OCI-LY1 (cell line): ENCODE measurements around the gene ZNF106.

Source experiments
- H2AFZ ChIP-seq: fragments of 200-600 bp; sonication (generic), shearing (Covaris generic); 2 replicates; pipeline ENCODE4 v1.6.0; 2014; ENCODE audit warnings: antibody characterized with exemption, mild to moderate bottlenecking, low read length
- H3F3A ChIP-seq: fragments of 200-600 bp; sonication (generic), shearing (Covaris generic); 2 replicates; pipeline ENCODE4 v1.6.0; 2014; ENCODE audit warnings: mild to moderate bottlenecking, antibody characterized with exemption, low read length, moderate library complexity; ENCODE audit not compliant: insufficient read depth
- H3K27ac ChIP-seq: fragments of 200-600 bp; sonication (generic); 2 replicates; pipeline ENCODE4 v1.5.1; 2014; ENCODE audit warnings: low read length, mixed run types, mild to moderate bottlenecking, low read depth; ENCODE audit not compliant: poor library complexity, severe bottlenecking
- H3K27me3 ChIP-seq: fragments of 200-600 bp; sonication (generic); 2 replicates; pipeline ENCODE4 v1.6.0; 2014; ENCODE audit warnings: antibody characterized with exemption, mild to moderate bottlenecking, low read length, moderate library complexity; ENCODE audit not compliant: insufficient read depth
- H3K36me3 ChIP-seq: fragments of 200-600 bp; sonication (generic); 2 replicates; pipeline ENCODE4 v1.6.1; 2014; ENCODE audit warnings: mild to moderate bottlenecking, antibody characterized with exemption, low read length, moderate library complexity, mixed read lengths; ENCODE audit not compliant: insufficient read depth
- H3K4me1 ChIP-seq: fragments of 200-600 bp; sonication (generic); 2 replicates; pipeline ENCODE4 v1.5.1; 2014; ENCODE audit warnings: mild to moderate bottlenecking, low read length, moderate library complexity; ENCODE audit not compliant: insufficient read depth, severe bottlenecking
- H3K4me2 ChIP-seq: fragments of 200-600 bp; sonication (generic), shearing (Covaris generic); 2 replicates; pipeline ENCODE4 v1.6.1; 2014; ENCODE audit warnings: low read length
- H3K4me3 ChIP-seq: fragments of 200-600 bp; sonication (generic); 2 replicates; pipeline ENCODE4 v1.5.1; 2014; ENCODE audit warnings: low read length, low read depth, mild to moderate bottlenecking, mixed read lengths; ENCODE audit not compliant: poor library complexity, severe bottlenecking
- H3K79me2 ChIP-seq: fragments of 200-600 bp; shearing (Covaris generic); 2 replicates; pipeline ENCODE4 v1.6.1; 2016; ENCODE audit warnings: mixed run types, low read length, mixed read lengths; ENCODE audit not compliant: insufficient read depth
- H3K9ac ChIP-seq: fragments of 200-600 bp; sonication (generic), shearing (Covaris generic); 2 replicates; pipeline ENCODE4 v1.6.1; 2014; ENCODE audit warnings: mild to moderate bottlenecking, low read length, mixed read lengths
- H3K9me2 ChIP-seq: fragments of 200-600 bp; sonication (generic), shearing (Covaris generic); 2 replicates; pipeline ENCODE4 v1.6.1; 2014; ENCODE audit warnings: low read depth, mild to moderate bottlenecking, low read length, mixed read lengths
- H3K9me3 ChIP-seq: fragments of 200-600 bp; shearing (Covaris generic); 2 replicates; pipeline ENCODE4 v1.6.1; 2014; ENCODE audit warnings: low read length, mixed read lengths
- H4K20me1 ChIP-seq: fragments of 200-600 bp; sonication (generic), shearing (Covaris generic); 2 replicates; pipeline ENCODE4 v1.6.0; 2016; ENCODE audit warnings: mild to moderate bottlenecking, low read length; ENCODE audit not compliant: insufficient read depth
- EZH2 ChIP-seq: fragments of 200-600 bp; sonication (generic), shearing (Covaris generic); IDR thresholded peaks from 2 replicates; pipeline ENCODE4 v1.8.0; 2017; ENCODE audit warnings: borderline replicate concordance, mixed run types, mild to moderate bottlenecking, antibody characterized with exemption, low read length, moderate library complexity, mixed read lengths
- TF ChIP-seq, protein P1 (sequence below): fragments of 200-600 bp; sonication (generic), shearing (Covaris generic); IDR thresholded peaks from 2 replicates; pipeline ENCODE4 v1.5.1; 2017; ENCODE audit warnings: mild to moderate bottlenecking, antibody characterized with exemption, low read length, moderate library complexity, mixed read lengths

The ZNF106 gene

DNA sequence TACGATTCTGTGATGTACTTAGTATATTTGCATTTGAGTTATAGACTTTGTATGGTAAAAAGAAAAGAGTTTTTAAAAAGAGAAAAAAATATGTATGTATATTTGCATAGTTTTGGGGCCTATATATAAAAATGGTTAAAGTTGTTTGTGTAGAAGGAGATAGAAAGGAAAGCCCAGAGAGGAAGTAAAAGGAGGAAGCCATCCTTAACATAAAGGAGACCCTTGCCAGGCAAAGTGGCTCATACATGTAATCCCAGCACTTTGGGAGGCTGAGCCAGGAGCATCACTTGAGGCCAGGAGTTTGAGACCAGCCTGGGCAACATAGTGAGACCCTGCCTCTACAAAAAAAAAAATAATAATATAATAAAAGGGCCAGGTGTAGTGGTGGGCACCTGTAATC lies 12.9 kb upstream of the ZNF106 start:
- Histone ChIP-seq H3K4me3 (no peak overlapping the region), H3K27ac (peak overlapping the region; percentile 91), H3K79me2 (peaks cover 12% of the 10 kb centered on the region; the same call in 1 of the 2 replicates), H3K9me2 (no peaks in the 10 kb centered on the region), H3K27me3 (no peaks in the 10 kb centered on the region), H4K20me1 (no peaks in the 10 kb centered on the region), H3K4me1 (peaks cover 99% of the 10 kb centered on the region), H3K9ac (no peak overlapping the region), H3K4me2 (no peak overlapping the region; the same call in 1 of the 2 replicates), H3F3A (peaks cover 16% of the 10 kb centered on the region; the same call in 1 of the 2 replicates), H2AFZ (no peak overlapping the region), H3K36me3 (peaks cover 22% of the 10 kb centered on the region; the same call in 1 of the 2 replicates), H3K9me3 (no peaks in the 10 kb centered on the region)
- TF ChIP-seq, protein P1, sequence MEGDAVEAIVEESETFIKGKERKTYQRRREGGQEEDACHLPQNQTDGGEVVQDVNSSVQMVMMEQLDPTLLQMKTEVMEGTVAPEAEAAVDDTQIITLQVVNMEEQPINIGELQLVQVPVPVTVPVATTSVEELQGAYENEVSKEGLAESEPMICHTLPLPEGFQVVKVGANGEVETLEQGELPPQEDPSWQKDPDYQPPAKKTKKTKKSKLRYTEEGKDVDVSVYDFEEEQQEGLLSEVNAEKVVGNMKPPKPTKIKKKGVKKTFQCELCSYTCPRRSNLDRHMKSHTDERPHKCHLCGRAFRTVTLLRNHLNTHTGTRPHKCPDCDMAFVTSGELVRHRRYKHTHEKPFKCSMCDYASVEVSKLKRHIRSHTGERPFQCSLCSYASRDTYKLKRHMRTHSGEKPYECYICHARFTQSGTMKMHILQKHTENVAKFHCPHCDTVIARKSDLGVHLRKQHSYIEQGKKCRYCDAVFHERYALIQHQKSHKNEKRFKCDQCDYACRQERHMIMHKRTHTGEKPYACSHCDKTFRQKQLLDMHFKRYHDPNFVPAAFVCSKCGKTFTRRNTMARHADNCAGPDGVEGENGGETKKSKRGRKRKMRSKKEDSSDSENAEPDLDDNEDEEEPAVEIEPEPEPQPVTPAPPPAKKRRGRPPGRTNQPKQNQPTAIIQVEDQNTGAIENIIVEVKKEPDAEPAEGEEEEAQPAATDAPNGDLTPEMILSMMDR, result no peak
- TF ChIP-seq EZH2, result no peak

DNA sequence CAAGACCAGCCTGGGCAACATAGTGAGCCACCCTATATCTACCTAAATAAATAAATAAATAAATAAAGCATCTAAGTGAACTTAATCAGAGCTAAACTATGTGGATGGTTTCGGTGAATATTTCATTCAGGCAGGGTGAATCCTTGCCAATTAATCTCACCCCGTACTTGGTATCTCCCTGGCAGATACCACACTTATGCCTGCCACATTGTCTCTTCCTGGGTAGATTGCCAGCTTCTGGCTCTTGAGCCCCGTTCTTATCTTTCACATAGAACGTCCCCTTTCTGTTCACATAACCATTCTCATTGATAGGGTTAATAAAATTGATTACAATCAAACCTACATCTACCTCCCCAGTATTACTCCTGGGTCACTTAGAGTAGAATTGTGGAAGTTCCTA lies 11.5 kb upstream of the ZNF106 start:
- Histone ChIP-seq H3K36me3 (peaks cover 28% of the 10 kb centered on the region; the same call in 1 of the 2 replicates), H3K27ac (peak overlapping the region; percentile 91), H4K20me1 (no peaks in the 10 kb centered on the region), H3K9me2 (no peaks in the 10 kb centered on the region), H3K4me3 (no peak overlapping the region), H3F3A (peaks cover 16% of the 10 kb centered on the region; the same call in 1 of the 2 replicates), H3K27me3 (no peaks in the 10 kb centered on the region), H3K9ac (no peak overlapping the region), H3K4me1 (peaks cover 99% of the 10 kb centered on the region), H2AFZ (no peak overlapping the region), H3K4me2 (peak overlapping the region; percentile 28; the same call in 1 of the 2 replicates), H3K79me2 (peaks cover 12% of the 10 kb centered on the region; the same call in 1 of the 2 replicates), H3K9me3 (no peaks in the 10 kb centered on the region)
- TF ChIP-seq EZH2, result no peak
- TF ChIP-seq, protein P1, result no peak

DNA sequence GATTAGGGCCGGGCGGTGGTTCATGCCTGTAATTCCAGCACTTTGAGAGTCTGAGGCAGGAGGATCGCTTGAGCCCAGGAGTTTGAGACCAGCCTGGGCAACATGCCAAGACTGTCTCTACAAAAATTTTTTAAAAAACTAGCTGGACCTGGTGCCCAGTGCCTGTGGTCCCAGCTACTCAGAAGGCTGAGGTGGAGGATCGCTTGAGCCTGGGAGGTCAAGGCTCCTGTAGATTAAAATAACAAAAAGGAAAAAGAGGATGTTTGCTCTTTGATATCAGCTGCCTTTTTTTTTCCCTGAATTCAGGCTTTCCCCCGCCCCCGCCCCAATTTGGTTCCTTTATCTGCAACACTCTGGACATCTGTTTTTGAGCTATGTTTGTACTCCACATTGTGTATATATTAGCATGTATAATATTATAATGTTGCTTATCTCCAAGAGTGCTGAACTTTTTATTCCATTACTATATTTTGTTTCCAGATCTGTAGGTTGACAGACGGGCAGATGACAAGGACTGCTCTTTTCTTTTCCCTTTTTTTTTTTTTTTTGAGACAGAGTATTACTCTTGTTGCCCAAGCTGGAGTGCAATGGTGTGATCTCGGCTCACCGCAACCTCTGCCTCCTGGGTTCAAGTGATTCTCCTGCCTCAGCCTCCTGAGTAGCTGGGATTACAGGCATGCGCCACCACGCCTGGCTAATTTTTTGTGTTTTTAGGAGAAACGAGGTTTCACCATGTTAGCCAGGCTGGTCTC lies 9.1 kb upstream of the ZNF106 start:
- no peaks in the 10 kb centered on the region for H3K27me3 ChIP-seq
- H2AFZ ChIP-seq, result no peak overlapping the region
- H3K9ac ChIP-seq, result peak overlapping the region; percentile 17; the same call in 1 of the 2 replicates
- H3K9me2 ChIP-seq, result no peaks in the 10 kb centered on the region
- peaks cover 95% of the 10 kb centered on the region for H3K4me1 ChIP-seq
- peaks cover 11% of the 10 kb centered on the region; the same call in 1 of the 2 replicates for H3K79me2 ChIP-seq
- H3F3A ChIP-seq, result peaks cover 16% of the 10 kb centered on the region; the same call in 1 of the 2 replicates
- peaks cover 28% of the 10 kb centered on the region; the same call in 1 of the 2 replicates for H3K36me3 ChIP-seq
- peak overlapping the region; percentile 91 for H3K27ac ChIP-seq
- TF ChIP-seq, protein P1, result no peak
- no peak for TF ChIP-seq EZH2
- H4K20me1 ChIP-seq, result no peaks in the 10 kb centered on the region
- H3K9me3 ChIP-seq, result no peaks in the 10 kb centered on the region
- H3K4me2 ChIP-seq, result peak overlapping the region; percentile 88
- H3K4me3 ChIP-seq, result no peak overlapping the region
